ENCODE data around the gene CFAP100. TPM values are rescaled to one million over a fixed set of nuclear protein-coding genes. Genes with fewer than 3 reads are reported as not detected.

The CFAP100 gene
- total and polyA plus RNA-seq, 2 of the 4 experiments (the other 2 are of a cell fraction), result not detected

DNA sequence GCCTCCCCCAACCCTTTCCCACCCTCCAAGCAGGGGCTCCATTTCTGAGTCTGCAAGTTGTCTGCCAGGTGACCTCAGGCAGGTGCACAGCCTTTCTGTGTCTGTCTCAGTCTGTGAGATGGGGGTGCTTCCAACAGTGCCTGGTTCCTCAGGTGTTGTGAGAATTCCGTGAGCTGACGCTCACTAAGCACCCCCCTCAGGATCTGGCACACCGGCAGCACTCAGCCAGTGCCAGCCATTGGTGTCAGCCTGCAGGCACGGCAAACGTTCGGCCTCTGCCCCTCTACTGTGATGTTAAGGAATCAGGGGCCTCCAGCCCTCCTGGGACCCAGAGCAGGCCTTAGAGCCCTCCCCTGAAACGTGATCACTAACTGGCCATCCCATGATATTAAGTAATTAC lies 39.9 kb upstream of the CFAP100 start:
- Histone ChIP-seq H3K27ac (ENCODE audit: insufficient read depth, low read length) (no peak overlapping the region), H3K27me3 (ENCODE audit: control insufficient read depth, insufficient read depth, low read length) (peaks cover 17% of the 10 kb centered on the region), H3K4me1 (ENCODE audit: control insufficient read depth, insufficient read depth, low read length) (peaks cover 3% of the 10 kb centered on the region; the same call in 1 of the 2 replicates), H2BK20ac (ENCODE audit: low read depth, low read length) (no peak overlapping the region), H3K9ac (ENCODE audit: low read depth, low read length) (no peak overlapping the region), H3K23ac (ENCODE audit: low read depth, low read length) (no peak overlapping the region), H3K4me2 (ENCODE audit: low read depth, low read length) (no peak overlapping the region), H3K18ac (ENCODE audit: low read depth, low read length) (no peak overlapping the region), H2BK5ac (ENCODE audit: low read depth, low read length, poor library complexity, severe bottlenecking) (no peak overlapping the region), H4K91ac (ENCODE audit: insufficient read depth, low read depth, low read length) (no peak overlapping the region), H3K9me3 (ENCODE audit: control insufficient read depth, insufficient read depth, low read length) (peaks cover 2% of the 10 kb centered on the region; the same call in 1 of the 2 replicates), H2AK9ac (replicated peaks; ENCODE audit: low read depth, low read length, poor library complexity) (no peak overlapping the region), H2AK5ac (ENCODE audit: low read depth, low read length) (no peak overlapping the region), H3K4me3 (ENCODE audit: insufficient read depth, low read depth, low read length) (no peak overlapping the region), H3K4ac (ENCODE audit: low read depth, low read length) (no peak overlapping the region), H2BK120ac (ENCODE audit: low read depth, low read length) (no peak overlapping the region), H3K14ac (replicated peaks; ENCODE audit: low read depth, low read length) (no peak overlapping the region), H4K8ac (ENCODE audit: low read depth in 2 of 2, low read length in 2 of 2) (no peak overlapping the region), H3K56ac (ENCODE audit: extremely low read depth, insufficient read depth, low read length) (no peak overlapping the region), H4K5ac (ENCODE audit: low read depth, low read length) (no peak overlapping the region), H2BK15ac (ENCODE audit: low read depth, low read length) (no peak overlapping the region), H3K79me1 (ENCODE audit: low read depth in 1 of 2, low read length in 2 of 2) (no peaks in the 10 kb centered on the region), H3K9me1 (ENCODE audit: insufficient read depth, low read length) (no peaks in the 10 kb centered on the region), H2AFZ (replicated peaks; ENCODE audit: low read length, poor library complexity) (no peak overlapping the region), H4K20me1 (ENCODE audit: insufficient read depth, low read length) (no peaks in the 10 kb centered on the region; the same call in 1 of the 2 replicates), H3K36me3 (ENCODE audit: control insufficient read depth, insufficient read depth, low read length) (peaks cover 1% of the 10 kb centered on the region; the same call in 1 of the 2 replicates)
- CTCF ChIA-PET, result no interaction called here
- POLR2A ChIA-PET (ENCODE audit: unreplicated experiment), result no interaction called here
- no TSS peak for BruUV-seq (replicated peaks)
- in situ Hi-C loops (cut with MboI; ENCODE audit: low sequenced_read_pairs) (no loop called here), dilution Hi-C loops (cut with HindIII; ENCODE audit: low sequenced_read_pairs, unreplicated experiment) (no loop called here), intact Hi-C loops (cut with micrococcal nuclease) (no loop called here)
- ATAC-seq (ENCODE audit: low read depth) (no peak), DNase-seq (no peak)
- WGBS, 2 experiments (ENCODE audit: extremely low coverage in 2 of 2, insufficient read length in 1 of 2), result no CpG with 5 or more reads among the region's 7 CpGs
- TF ChIP-seq USF2 (IDR thresholded peaks at IDR 0.05; ENCODE audit: low read depth, low read length) (no peak), NFE2L2 (IDR thresholded peaks at IDR 0.05; ENCODE audit: low read depth, low read length) (no peak), CEBPB (IDR thresholded peaks at IDR 0.05; ENCODE audit: low read depth, low read length) (no peak), CTCF (conservative IDR thresholded peaks at IDR 0.05; ENCODE audit: low read depth, low read length) (no peak), RAD21 (IDR thresholded peaks at IDR 0.05; ENCODE audit: low read length) (no peak), BHLHE40 (IDR thresholded peaks at IDR 0.05; ENCODE audit: low read depth, low read length) (no peak), FOS (IDR thresholded peaks at IDR 0.05; ENCODE audit: low read depth, low read length) (no peak), RCOR1 (IDR thresholded peaks at IDR 0.05; ENCODE audit: insufficient replicate concordance, low read length) (no peak), MAZ (IDR thresholded peaks at IDR 0.05; ENCODE audit: borderline replicate concordance, low read depth, low read length) (no peak), SMC3 (IDR thresholded peaks at IDR 0.05; ENCODE audit: low read depth, low read length) (no peak), MXI1 (IDR thresholded peaks at IDR 0.05; ENCODE audit: borderline replicate concordance, low read depth, low read length) (no peak), MAFK (IDR thresholded peaks at IDR 0.05; ENCODE audit: low read depth, low read length) (no peak), CHD1 (IDR thresholded peaks at IDR 0.05; ENCODE audit: low read depth, low read length) (no peak), POLR2A (IDR thresholded peaks at IDR 0.05; ENCODE audit: low read depth, low read length) (no peak), RFX5 (IDR thresholded peaks at IDR 0.05; ENCODE audit: low read depth, low read length) (no peak)
- TF ChIP-seq, protein P1, sequence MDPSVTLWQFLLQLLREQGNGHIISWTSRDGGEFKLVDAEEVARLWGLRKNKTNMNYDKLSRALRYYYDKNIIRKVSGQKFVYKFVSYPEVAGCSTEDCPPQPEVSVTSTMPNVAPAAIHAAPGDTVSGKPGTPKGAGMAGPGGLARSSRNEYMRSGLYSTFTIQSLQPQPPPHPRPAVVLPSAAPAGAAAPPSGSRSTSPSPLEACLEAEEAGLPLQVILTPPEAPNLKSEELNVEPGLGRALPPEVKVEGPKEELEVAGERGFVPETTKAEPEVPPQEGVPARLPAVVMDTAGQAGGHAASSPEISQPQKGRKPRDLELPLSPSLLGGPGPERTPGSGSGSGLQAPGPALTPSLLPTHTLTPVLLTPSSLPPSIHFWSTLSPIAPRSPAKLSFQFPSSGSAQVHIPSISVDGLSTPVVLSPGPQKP (IDR thresholded peaks at IDR 0.05; ENCODE audit: borderline replicate concordance, low read depth, low read length), result no peak
